ENCODE measurements around the gene ERCC1.

Gene ERCC1

DNA sequence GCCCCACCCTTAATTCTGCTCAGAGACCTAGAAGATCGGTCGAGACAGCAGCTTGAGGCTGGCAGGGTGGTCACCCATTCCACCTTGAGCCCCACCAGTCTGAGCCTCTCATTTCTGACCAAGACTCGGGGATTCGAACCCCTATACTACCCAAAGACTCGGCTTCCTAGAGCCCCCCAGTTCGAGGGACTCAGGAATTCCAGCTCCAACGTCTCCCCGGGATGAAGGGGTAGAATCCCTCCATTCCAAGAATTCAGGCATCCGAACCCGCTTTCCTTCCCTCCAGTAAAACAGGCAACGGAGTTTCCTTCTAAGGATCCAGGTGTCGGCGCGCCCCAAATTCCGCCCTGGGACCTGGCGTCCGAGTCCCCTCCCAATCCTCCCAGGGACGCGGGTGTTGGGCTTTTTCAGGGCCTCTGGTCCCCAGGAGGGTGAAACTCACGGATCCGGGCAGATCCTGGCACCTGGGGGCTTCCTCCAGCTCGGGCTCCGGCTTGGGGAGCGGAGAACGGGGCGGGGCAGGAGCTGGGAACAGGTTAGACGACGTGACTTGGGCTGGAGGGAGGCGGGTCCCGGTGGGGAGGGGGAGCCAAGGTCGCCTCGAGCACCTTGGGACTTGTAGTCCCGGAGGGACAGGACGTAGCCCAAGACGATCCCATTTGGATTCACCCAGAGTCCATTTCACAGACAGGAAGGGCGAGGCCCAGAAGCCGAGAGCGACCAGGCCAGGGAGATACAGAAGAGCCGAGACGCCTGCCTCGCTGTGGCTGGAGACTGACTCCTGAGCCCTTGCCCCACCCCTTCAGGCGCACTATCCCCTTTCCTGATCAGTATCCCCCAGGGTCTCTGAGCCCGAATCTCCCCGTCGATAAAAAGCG is 18.9 kb downstream of the ERCC1 start, which contains the start of gene PPP1R13L:
Gene PPP1R13L (minus strand): TSS at position 513 of the 878 bp plus-strand sequence. CDS start 6,751 bp downstream, outside the sequence.
- no peak for FAIRE-seq

DNA sequence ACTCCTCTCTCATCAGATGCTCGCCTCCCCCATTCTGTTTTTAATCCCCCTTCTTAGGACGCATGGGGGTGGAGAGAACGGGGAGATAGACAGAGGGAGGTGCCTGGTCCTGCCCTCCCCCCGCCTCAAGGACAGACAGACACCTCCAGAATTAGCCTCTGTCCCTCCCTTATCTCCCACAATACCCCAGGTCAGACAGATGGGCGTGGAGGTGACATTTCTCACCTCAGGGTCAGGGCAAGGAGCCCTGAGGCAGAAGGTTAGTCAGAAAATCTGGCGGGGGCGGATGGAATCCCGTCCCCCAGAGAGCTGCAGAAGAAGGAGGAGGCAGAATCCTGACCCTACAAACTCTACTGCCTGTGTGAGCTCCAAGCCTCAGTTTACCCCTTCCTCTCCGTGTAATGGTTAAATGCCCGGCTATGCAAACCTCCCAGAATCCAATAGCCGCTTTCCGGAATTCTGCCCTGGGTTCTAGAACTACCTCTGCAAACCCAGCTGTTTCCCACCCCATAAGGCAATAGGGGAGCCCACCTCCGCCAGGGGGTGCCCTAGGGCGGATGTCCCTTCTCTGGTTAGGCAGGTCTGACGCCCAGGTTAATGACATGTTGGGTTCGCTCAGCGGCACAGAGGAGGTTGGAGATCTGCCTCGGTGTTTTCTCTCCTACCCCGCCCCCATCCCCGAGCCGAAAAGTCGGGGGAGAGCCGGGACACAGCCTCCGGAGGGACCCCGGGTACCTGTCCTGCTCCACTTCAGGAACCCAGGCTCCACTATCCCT is 19.7 kb downstream of the ERCC1 start:
- no peak for FAIRE-seq

DNA sequence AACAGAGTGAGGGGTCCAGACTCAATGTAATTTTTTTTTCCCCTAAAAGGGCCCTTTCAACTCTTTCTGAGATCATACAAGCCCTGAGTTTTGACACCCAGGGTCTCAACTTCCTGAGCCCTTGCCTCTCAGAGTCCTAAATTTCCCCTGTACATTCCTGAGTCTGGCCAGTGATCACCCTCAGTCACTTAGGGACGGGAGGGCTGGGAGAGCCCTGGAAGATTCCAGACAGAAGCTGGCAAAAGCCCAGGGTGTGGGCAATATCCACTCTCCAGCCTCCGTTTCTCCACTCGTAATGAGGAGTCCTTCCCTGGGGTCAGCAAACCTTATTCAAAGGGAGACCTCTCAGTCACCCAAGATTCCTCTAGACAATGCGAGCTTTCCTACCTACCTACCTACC is 20.4 kb downstream of the ERCC1 start:
- FAIRE-seq = no peak

DNA sequence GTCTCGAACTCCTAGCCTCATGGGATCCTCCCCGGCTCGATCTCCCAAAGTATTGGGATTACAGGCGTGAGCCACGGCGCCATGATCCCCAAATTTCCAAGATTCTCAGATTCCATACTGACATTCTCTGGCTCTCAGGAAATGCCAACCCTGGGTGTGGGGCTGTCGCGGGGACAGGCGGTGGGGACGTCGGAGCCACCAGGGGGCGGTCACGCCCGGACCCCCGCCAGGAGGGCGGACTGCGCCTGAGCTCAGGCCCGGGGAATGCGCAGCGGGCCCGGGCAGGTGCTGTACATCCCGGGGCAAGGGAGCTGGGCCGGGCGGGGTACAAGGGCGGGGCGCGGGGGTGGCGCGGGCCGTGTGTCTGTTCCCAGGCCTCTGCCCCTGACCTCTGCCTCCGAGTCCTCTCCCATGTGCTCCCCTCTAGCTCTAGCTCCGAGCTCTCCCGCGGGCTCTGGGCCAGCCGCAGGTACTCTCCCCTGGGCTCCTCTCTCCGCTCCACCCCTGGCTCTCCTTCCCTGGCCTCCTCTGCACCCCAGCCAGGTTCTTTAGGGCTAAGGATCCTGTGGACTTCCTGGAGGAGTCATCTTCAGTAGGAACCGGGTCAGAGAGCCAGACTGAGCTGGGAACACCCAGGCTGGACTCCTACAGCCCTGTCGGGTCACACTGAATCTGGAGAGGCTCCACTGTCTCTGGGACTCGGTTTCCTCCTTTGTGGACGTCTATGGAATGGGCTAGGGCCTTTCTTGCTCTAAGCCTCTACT is 21.2 kb downstream of the ERCC1 start:
- no peak for FAIRE-seq

DNA sequence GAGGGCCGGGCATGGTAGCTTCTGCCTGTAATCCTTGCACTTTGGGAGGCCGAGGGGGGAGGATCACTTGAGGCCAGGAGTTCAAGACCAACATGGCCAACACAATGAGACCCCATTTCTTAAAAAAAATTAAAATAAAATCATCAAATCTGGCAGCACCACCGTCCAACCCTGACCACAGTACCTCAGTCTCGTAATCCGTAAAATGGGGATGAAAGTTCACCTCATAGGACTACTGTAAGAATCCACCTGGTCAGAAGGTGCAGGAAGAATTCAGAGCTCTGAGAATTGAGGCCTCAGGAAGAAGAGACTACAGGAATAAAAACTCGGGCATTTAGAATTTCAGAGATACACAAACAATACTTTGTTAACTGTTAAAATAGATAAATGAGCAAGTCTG is 21.9 kb downstream of the ERCC1 start:
- no peak for FAIRE-seq

DNA sequence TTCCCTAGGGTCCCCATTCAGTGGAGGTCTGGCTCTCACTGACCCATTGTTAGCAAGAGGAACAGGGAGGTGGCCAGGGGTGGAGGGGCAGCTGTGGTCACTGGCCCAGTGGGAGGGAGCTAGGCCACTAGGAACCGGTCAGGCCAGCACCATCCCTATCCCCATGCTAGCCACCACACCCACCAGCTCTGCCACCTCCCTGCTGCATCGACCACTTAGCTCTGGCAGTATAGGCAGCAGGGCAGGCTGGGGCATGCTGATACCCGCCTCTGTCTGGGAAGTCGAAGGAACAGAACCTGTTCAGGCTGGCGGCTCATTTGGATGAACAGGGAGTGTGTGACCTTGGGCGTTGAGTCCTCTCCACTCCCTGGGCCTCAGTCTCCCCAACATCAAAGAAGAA is 23.5 kb downstream of the ERCC1 start:
- no peak for FAIRE-seq

DNA sequence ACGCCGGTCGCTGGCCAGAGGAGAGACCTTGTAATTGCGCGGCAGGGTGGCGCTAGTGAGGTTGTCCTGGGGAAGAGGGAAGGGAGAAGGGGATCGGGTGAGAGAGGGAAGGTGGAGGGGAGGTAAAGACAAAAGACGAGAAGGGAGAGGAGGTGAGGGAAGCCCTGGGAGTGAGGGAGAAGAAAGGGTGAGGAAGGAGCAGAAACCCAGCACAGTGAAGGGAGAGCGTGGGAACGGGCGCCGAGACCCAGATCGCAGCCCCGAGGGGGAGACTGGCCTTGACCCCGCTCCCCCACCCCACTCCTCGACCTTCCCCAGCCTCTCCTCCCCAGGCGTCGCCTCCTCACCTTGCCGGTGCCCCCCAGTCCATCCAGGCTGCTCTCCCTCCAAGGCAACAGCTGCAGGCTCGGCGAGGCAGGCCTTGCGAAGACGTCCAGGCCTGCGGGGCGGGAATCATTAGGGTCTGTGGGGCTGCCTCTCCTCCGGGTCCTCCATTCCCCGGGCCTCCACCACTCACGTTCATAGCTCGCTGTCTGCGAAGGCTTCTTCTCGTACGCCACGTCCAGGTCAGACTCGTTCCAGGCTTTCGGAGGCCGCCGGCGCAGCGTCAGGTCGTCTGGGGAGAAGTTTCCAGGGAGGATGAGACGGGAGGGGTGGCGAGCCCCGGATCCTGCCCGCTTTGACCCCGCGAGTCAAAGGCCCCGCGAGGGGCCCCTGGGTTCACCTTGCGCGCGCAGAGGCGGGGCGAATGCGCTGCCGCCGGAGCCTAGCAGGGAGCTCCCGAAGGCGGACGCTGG is 27.7 kb downstream of the ERCC1 start:
- no peak for FAIRE-seq

DNA sequence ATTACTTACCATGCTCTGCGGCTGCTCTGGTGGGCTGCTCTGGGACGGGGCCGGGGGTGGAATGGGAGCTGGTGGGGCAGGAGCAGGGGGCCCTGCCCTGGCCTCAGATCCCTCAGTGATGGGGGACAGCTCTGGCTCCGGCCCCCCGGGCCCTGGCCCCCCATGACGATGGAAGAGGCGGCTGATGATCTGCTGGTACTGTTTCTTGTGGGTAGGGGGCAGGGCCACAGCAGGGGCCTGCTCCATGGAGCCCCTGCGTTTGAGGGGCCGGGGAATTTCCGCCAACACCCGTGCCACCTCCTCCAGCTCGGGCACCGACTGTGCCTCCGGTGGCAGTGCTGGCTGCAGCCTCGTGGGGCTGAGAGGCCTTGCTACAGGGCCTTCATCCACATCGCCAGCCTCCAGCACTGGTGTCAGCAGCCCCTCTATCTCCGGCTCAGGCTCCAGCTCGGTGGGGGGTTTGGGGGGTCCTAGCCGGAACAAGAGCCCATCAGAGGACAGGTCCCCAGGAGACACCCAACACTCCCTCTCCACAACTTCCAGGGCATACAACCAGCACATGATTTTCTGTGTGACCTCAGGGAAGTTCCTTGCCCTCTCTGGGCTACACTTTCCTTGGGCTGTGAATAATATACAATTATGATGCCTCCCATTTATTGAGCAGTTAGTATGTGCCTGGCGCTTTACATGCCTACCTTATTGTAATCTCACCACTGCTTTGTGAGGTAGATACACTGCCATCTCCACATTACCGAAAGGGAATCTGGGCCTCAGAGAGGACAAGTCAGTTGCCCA is 31.6 kb downstream of the ERCC1 start:
- no peak for FAIRE-seq

DNA sequence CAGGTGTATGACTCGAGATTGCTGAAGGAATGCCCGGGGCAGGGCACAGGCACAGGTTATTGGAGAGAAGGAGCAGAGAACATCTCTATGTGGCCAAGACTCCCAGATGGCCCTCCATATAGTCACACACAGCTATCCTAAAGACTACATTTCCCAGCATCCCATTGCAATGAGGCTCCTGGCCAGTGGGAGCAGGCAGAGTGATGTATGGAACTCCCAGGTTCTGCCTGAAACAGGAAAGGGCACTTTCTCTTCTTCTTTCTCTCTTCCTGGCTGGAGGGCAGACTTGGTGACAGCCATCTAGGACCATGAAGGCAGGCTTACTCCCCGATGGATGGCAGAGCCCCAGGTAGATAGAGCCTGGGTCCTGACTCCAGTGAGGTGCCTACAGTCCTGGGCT is 32.4 kb downstream of the ERCC1 start:
- FAIRE-seq = no peak

DNA sequence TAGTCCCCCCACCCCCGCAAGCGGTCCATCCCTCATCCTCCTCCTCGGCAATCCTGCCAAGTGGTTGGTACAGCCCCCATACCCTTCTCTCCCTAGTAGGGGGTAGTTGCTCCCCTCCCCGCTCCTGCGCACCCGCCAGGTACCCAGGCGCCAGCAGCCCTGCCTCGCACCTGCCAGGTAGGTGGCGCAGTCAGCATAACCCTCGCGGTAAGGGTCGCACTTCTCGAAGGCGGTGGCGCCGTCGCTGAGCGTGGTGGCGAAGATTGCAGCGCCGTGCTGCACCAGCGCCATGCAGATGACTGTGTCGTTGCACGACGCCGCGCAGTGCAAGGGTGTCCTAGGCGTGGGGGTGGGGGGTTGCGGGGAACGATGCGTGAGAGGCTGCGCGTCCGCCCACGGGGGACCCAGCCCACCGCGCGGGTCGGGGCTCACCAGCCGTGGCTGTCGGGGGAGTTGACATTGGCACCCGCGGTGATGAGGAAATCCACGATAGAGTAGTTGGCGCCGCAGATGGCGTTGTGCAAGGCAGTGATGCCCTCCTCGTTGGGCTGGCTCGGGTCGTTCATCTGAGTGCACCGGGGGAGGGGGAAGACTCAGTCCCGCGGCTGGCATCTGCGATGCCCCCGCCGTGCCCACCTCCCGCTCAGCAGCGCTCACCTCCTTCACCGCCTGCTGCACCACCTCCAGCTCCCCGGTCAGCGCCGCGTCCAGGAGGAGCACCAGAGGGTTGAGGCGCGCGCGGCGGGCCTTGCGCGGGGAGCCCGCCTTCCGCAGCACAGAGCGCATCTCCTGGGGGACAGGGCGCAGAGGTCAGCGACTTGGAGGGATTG is 38.1 kb downstream of the ERCC1 start:
- no peak for FAIRE-seq

DNA sequence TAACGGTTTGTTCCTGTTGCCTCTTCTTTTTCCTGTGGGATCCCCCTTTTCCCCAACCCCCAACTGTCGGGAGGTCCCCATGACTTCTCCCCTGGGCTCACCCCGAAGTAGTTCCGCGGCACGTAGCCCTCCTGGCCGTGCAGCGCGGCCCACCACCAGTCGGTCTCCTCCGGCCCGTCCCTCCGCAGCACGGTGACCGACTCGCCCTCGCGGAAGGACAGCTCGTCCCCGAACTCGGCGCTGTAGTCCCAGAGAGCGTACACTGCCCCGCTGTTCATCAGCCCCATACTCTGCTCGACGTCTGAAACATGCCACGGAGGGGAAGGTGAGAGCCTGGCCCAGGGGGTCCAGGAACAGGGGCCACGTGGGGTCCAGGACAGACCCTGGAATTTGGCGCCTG is 41.3 kb downstream of the ERCC1 start:
- FAIRE-seq = no peak

DNA sequence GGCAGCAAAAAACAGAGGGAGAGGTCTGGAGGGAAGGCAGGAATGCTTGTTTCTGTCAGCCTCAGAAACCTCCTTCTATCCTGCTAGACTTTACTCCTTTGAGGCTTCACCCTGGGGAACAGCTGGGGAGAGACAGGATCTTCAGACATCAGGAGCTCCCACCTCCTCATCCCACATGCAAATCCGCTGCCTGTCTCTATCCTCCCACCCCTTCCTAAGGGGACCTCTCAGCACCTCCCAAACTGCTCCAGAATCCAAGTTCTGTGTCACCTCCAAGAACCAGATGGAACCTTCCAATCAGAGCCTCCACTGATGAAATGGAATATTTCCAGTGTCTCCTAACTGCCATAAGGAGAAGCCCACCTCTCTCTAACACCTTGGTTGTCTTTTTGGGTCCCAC is 43.6 kb downstream of the ERCC1 start:
- FAIRE-seq = no peak

DNA sequence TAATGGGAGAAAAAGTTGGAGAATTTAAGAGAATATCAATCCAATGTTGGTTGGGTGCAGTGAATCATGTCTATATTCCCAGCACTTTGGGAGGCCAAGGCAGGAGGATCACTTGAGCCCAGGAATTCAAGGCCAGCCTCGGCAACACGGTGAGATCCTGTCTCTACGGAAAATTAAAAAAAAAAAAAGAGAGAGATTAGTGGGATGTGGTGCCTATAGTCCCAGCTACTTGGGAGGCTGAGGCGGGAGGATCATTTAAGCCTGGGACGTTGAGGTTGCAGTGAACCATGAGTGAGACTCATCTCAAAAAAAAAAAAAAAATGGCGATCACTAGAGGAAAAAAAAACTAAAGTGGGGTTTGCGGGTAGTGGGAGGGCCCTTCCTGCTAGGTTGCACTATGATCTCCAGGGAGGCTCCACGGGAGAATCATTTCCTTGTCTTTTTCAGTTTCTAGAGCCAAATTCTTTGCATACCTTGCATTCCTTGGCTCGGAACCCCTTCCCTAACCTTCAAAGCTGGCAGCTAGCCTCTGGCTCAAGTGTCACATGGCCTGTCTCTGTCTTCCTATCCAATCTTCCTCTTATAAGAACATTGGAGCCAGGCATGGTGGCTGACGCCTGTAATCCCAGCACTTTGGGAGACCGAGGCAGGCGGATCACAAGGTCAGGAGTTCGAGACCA is 47.5 kb downstream of the ERCC1 start:
- no peak for FAIRE-seq

DNA sequence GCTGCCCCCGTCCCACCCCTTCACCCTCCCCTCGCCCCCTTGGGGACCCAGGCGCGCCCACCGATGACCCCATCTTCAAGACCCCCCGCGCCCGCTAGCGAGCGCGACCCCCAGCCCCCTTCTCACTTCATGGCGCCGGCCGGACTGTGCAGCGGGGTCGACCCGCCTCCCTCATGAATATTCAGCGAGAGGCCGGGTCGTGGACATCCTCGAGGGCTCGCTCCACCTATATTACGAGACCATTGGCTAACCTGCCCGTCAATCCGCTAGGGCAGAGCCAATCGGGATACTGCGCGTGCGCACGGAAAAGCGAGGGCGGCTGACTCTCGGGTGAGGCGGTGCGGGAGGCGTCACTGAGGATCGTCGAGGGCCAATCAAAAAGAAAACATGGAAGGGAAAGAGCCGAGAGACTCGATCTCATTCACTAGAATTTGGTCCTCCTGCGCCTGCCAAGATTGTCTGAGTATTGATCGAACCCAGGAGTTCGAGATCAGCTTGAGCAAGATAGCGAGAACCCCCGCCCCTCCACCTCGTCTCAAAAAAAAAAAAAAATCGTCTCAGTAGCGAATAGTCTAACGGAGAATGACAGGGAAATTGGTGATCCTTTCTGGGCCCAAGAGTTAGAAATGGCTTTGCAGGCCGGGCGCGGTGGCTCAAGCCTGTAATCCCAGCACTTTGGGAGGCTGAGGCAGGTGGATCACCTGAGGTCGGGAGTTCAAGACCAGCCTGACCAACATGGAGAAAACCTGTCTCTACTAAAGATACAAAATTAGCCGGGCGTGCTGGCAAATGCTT is 53.1 kb downstream of the ERCC1 start, which contains the start of gene ERCC2:
Gene ERCC2 (minus strand): TSS at position 164 of the 795 bp plus-strand sequence. CDS start 33 bp downstream, at position 131.
- no peak for FAIRE-seq

DNA sequence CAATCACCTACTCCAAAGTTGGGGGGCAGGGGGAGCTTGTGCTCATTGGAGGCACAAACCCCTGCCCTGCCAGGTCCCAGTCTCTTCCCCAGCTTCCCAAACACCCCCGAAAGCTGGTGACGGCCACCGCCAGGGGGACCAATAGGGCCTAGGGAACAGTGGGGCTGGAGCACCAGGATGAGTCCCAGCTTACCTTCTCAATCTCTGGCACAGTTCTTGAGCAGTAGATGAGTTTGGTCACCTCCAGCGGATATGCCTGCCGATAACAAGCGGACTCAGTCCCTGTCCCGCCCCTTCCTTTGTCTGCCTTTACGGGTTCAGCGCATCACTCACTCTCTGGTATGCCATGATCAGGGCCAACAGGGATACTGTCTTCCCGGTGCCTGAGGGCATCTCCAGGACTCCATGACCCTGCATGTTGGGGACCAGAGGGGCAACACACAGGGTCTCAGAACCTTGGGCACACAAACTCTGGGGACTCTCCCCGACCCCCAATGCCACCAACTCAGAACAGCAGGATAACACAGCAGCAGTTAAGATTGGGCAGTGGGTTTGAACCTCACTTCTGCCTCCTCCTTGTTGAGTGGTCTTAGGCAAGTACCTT is 54.9 kb downstream of the ERCC1 start:
- no peak for FAIRE-seq

DNA sequence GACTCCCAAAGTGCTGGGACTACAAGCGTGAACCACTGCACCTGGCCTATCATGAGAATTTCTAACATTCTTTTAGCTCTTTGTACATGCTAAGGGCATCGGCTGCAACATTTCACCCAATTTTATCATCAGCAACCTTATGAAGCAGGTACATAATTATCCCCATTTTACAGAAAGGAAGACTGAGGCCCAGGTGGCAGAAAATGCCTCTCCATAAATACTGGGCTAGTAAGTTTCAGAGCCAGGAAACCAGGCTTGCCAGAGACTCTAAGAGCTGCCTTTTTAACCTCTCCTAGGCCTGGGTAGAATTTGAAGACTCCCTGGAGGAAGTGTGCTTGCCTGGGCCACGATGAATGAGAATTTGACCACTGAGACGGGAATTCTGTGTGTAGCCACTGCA is 55.6 kb downstream of the ERCC1 start:
- no peak for FAIRE-seq

DNA sequence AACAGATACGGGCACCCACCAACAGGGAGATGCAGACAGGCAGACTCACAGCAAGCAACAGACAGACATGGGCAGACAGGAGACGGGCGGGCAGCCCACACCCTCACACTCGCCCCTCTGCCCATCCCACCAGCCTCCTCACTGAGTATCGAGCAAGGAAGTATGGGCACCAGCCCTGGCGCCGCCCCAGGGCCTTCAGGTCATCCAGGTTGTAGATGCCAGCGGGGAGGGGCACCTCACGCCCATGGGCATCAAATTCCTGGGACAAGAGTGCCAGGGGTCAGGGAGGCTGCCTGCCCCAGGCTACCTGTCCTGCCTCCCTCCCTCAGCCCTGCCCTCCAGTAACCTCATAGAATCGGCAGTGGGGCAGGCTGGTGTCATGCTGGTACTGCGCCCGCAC is 59.0 kb downstream of the ERCC1 start:
- no peak for FAIRE-seq

DNA sequence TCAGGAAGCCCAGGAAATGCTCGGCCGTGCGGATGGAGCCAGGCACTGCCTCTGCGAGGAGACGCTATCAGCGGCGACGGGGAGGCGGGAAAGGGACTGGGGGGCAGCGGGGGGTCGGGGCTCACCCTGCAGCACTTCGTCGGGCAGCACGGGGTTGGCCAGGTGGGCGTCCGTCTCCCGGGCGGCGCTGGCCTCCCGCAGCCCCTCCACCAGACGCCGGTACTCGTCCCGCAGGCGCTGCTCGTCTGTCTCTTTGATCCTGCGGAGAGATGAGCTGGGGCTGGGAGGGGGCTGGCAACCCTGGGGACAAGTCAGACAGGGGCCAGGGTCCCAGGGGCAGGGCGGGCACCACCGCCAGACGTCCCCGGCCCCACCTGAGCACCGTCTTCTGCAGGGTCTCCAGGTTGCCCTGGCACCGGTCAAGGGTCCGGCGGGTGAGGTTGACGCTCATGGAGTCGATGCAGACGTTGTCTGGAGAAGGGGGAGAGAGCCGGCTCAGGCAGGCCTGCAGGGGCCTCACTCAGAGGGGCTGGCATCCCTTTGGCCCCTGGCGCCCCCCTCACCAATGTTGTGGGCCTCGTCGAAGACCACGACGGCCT is 59.8 kb downstream of the ERCC1 start:
- FAIRE-seq = no peak
